NB4 (cell line): ENCODE measurements around the gene SLFN12L.

Experiments
- DNase-seq: peaks from one replicate; pipeline ENCODE4 v3.0.0; 2010; ENCODE audit warnings: low read depth
- H3K4me3 ChIP-seq: one replicate; pipeline ENCODE4 v1.5.1; 2011; ENCODE audit warnings: mild to moderate bottlenecking, low read depth, low read length, moderate library complexity
- CTCF ChIP-seq: IDR thresholded peaks from one replicate; pipeline ENCODE4 v1.5.1; 2012; ENCODE audit warnings: low read depth, low read length
- MAX ChIP-seq: IDR thresholded peaks from 2 replicates; pipeline ENCODE4 v1.6.1; 2011; ENCODE audit warnings: low read depth, low read length
- MYC ChIP-seq: IDR thresholded peaks from 2 replicates; pipeline ENCODE4 v1.6.1; 2011; ENCODE audit warnings: low read depth, low read length
- POLR2A ChIP-seq: IDR thresholded peaks from 2 replicates; pipeline ENCODE4 v1.6.1; 2011; ENCODE audit warnings: mild to moderate bottlenecking; ENCODE audit not compliant: insufficient read length; ENCODE audit errors: extremely low read depth

The SLFN12L gene

GRCh38 chr17:35498448-35499178, 38.9 kb downstream of the SLFN12L start:
- TF ChIP-seq MAX (no peak), MYC (no peak), POLR2A (no peak)
- no peak overlapping the region for H3K4me3 ChIP-seq
- no peak for DNase-seq

GRCh38 chr17:35496451-35497290, 40.8 kb downstream of the SLFN12L start:
- TF ChIP-seq CTCF (no peak), MYC (no peak), MAX (no peak), POLR2A (no peak)
- no peak for DNase-seq
- H3K4me3 ChIP-seq, result no peak overlapping the region

GRCh38 chr17:35493040-35493439, 44.4 kb downstream of the SLFN12L start:
- TF ChIP-seq CTCF, result no peak
- no peak for TF ChIP-seq POLR2A
- no peak for TF ChIP-seq MYC
- no peak for TF ChIP-seq MAX
- no peak overlapping the region for H3K4me3 ChIP-seq
- DNase-seq, result no peak

GRCh38 chr17:35491417-35491816, 46.1 kb downstream of the SLFN12L start:
- no peak for DNase-seq
- H3K4me3 ChIP-seq, result no peak overlapping the region
- TF ChIP-seq MAX (no peak), CTCF (no peak), POLR2A (no peak), MYC (no peak)

- no peak for DNase-seq
- H3K4me3 ChIP-seq, result no peak overlapping the region
- TF ChIP-seq CTCF (no peak), MAX (no peak), POLR2A (no peak), MYC (no peak)
Observed at GRCh38 chr17:35489944-35490343, 47.5 kb downstream of the SLFN12L start.

- no peak overlapping the region for H3K4me3 ChIP-seq
- TF ChIP-seq MAX (no peak), CTCF (no peak), POLR2A (no peak), MYC (no peak)
- no peak for DNase-seq
Observed at GRCh38 chr17:35488991-35489390, 48.5 kb downstream of the SLFN12L start.
